ENCODE data around the gene ERC2.

The ERC2 gene

GRCh38 chr3:55723653-55724406, 744.4 kb downstream of the ERC2 start:
- no peak overlapping the region for H3K27ac ChIP-seq
- TF ChIP-seq ZFX (IDR thresholded peaks at IDR 0.05; ENCODE audit: borderline replicate concordance), result no peak

DNA sequence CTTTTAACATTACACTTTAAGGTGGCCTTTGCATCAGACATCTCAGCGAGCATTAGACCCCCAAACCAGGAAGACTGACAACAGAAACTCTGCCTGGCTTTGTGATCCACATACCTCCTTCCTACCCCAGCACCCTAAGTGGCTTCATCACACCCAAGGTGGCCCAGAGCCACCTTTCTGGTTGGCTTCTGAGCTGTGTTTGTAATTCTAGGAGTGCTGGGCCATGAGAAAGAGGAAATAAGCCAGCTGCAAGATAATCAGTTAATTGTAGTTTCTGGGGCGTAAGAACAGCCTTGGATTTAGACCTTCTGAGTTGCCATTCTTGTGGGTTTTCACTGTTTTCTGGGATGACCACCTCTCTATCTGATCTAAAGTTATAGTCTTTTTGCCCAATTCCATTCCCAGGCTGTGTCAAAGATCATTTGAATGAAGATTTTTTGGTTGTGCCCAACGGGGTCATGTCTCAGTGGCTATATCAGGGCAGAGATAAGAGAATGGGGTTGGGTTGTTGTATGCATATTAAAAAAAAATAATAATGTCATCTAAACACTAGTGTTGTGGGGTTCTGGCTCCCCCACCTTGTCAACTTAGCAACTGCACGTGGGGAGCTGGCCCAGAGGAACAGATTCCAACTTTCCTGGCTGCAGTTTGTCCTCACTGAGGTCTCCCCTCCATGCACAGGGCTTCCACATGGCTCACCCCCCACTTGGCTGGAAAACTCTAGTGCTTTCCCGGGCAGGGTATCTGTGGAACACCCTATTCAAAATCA, 746.4 kb downstream of the ERC2 start:
- no peak overlapping the region for H3K27ac ChIP-seq
- TF ChIP-seq CTCF (IDR thresholded peaks at IDR 0.05), result no peak
- no peak for TF ChIP-seq ZFX (IDR thresholded peaks at IDR 0.05; ENCODE audit: borderline replicate concordance)

- no peak for TF ChIP-seq CTCF (IDR thresholded peaks at IDR 0.05)
- no peak for TF ChIP-seq ZFX (IDR thresholded peaks at IDR 0.05; ENCODE audit: borderline replicate concordance)
- no peak overlapping the region for H3K27ac ChIP-seq
These were observed 747.7 kb downstream of the ERC2 start for GRCh38 chr3:55720614-55721013.

GRCh38 chr3:55719508-55719907, 748.8 kb downstream of the ERC2 start:
- no peak overlapping the region for H3K27ac ChIP-seq
- TF ChIP-seq CTCF (IDR thresholded peaks at IDR 0.05) (no peak), ZFX (IDR thresholded peaks at IDR 0.05; ENCODE audit: borderline replicate concordance) (no peak)

- TF ChIP-seq ZFX (IDR thresholded peaks at IDR 0.05; ENCODE audit: borderline replicate concordance), result no peak
- TF ChIP-seq CTCF (IDR thresholded peaks at IDR 0.05), result no peak
- no peak overlapping the region for H3K27ac ChIP-seq
These were observed 749.3 kb downstream of the ERC2 start for GRCh38 chr3:55719006-55719405.

DNA sequence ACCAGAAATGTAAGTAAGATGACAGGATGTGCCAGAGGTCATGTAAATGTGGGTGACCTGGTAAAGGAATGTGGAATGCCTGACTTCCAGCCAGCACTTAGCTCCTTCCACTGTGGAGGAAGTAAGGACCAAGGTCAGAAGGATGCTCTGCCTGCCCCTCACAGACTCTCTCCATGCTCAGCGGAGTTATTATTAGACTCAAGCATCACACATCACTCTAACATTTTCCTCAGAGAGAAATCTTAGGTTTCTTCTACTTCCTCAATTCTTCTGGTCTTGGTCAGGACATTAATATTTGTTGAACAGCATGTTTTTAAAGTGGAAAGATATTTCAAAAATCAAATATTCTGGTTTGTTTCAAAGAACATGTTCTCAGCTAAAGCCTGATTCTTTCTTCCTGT, 749.7 kb downstream of the ERC2 start:
- TF ChIP-seq CTCF (IDR thresholded peaks at IDR 0.05) (no peak), ZFX (IDR thresholded peaks at IDR 0.05; ENCODE audit: borderline replicate concordance) (no peak)
- H3K27ac ChIP-seq, result no peak overlapping the region

DNA sequence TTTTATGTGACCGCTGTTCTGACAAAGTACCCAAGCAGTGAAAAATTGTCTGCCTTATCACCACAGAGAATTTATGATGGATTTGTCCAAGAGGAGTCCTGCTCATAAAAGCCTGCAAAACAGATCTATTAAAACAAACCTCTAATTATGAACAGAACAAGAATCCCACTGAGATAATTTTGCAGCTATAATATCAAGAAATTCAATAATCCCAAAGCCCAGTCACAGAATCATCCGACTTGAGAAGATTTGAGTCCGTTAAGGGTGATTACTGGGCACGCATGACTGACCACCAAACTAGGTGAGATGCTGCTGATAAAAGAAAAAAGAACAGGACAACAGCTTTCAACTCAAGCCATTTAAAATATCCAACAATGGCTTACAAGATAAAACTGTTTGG, 750.2 kb downstream of the ERC2 start:
- H3K27ac ChIP-seq, result no peak overlapping the region
- TF ChIP-seq CTCF (IDR thresholded peaks at IDR 0.05) (no peak), ZFX (IDR thresholded peaks at IDR 0.05; ENCODE audit: borderline replicate concordance) (no peak)

Data from 22Rv1 (cell line).